Adipocyte (in vitro differentiated cells): ENCODE measurements around the gene MUC4.
"Not testable (repeated sequence)": the region's sequence is repeated elsewhere in the genome, so short reads cannot be mapped to it uniquely, and the experiment has no call there.

ENCODE experiments used
- DNase-seq: peaks from one replicate; pipeline ENCODE4 v3.0.0-alpha.2; 2015; ENCODE audit warnings: low read depth
- H3K27me3 ChIP-seq: replicated peaks from 2 replicates; pipeline ENCODE4 v1.7.0; 2013; ENCODE audit warnings: mild to moderate bottlenecking, low read length, moderate library complexity; ENCODE audit not compliant: control insufficient read depth, insufficient read depth
- H3K36me3 ChIP-seq: 2 replicates; pipeline ENCODE4 v1.7.0; 2013; ENCODE audit warnings: low read length, mild to moderate bottlenecking, moderate library complexity; ENCODE audit not compliant: control insufficient read depth, insufficient read depth, severe bottlenecking
- H3K4me1 ChIP-seq: 2 replicates; pipeline ENCODE4 v1.7.0; 2013; ENCODE audit warnings: mild to moderate bottlenecking, low read length, moderate library complexity; ENCODE audit not compliant: control insufficient read depth, insufficient read depth
- H3K4me3 ChIP-seq: 2 replicates; pipeline ENCODE4 v1.7.0; 2013; ENCODE audit warnings: mild to moderate bottlenecking, low read length, moderate library complexity
- H3K9ac ChIP-seq: 2 replicates; pipeline ENCODE4 v1.7.0; 2013; ENCODE audit warnings: mild to moderate bottlenecking, low read length, moderate library complexity
- H3K9me3 ChIP-seq: 2 replicates; pipeline ENCODE4 v1.7.0; 2013; ENCODE audit warnings: mild to moderate bottlenecking, low read length, moderate library complexity; ENCODE audit not compliant: control insufficient read depth

Gene MUC4

DNA sequence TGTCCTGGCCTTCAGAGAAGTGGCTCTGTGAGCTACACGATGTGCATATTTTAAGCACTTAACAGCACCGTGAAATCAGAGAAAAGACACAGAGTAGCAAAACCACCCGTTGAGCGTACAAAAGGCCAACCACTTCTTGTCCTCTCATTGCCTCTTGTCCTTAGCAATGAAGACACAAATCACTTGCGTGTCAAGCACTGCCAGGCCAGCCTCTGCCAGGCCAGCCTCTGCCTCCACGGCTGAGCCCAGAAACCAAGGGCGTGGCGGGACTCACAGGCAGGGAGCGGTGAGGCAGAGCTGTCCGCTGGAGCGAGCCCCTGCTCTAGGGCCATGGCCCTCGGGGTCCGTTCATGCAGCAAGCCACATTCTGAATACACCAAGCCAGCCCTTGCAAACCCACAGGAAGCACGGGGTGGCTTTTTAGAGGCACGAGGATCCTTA is 4.0 kb downstream of the MUC4 start:
- no peaks in the 10 kb centered on the region for H3K36me3 ChIP-seq
- peaks cover 5% of the 10 kb centered on the region for H3K4me1 ChIP-seq
- H3K9me3 ChIP-seq = no peaks in the 10 kb centered on the region
- H3K27me3 ChIP-seq = peaks cover 38% of the 10 kb centered on the region
- no peak overlapping the region for H3K9ac ChIP-seq
- DNase-seq = no peak
- no peak overlapping the region for H3K4me3 ChIP-seq

DNA sequence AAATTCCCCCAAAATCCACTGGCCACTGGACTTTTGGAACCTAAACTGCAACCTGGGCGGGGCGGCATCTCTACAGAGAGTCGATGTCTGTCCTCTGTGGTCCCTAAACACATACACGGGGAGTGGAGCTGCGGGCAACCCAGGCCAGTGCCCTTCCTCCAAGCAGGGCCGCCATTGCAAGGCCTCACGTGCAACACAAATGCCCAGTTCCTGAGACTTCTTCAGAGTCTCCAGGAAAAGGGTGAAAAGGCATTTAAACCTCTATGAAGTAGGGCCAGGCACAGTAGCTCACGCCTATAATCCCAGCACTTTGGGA is 4.9 kb downstream of the MUC4 start:
- Histone ChIP-seq H3K27me3 (peaks cover 38% of the 10 kb centered on the region), H3K36me3 (no peaks in the 10 kb centered on the region), H3K4me3 (no peak overlapping the region), H3K9ac (no peak overlapping the region), H3K9me3 (no peaks in the 10 kb centered on the region), H3K4me1 (peaks cover 10% of the 10 kb centered on the region)
- no peak for DNase-seq

DNA sequence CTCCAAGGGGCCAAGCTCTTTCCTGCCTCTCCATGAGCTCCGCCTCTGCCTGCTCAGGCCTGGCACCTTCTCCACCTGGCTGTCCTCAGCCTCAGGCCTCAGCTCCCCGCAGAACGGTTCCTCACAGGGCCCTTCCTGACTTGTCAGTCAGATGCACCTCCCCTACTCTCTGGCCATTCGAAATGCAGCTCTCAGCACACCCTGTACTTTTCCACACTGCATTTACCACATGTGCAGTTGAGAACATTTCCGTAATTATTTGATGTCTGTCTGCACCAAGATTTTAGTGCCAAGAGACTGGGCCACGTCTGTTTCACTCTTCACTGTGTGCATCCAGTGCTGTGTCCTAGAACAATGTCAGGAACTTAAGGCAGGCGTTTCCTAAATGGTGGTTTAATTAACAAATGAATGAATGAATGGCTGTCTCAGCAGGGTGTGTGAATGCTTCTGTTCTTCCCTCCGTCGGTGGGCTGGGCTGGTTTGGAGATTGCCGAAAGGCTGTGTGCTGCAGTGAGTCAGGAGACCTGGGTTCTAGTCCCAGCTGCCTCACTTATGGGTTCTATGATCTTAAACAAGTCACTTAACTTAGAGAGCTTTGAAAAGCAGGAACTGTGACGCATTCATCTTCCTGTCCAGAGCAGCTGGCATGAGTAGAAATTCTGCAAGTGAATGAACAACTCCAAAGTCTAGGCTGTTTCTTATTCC is 5.4 kb downstream of the MUC4 start:
- Histone ChIP-seq H3K9me3 (no peaks in the 10 kb centered on the region), H3K9ac (no peak overlapping the region), H3K27me3 (peaks cover 38% of the 10 kb centered on the region), H3K4me1 (peaks cover 10% of the 10 kb centered on the region), H3K36me3 (no peaks in the 10 kb centered on the region), H3K4me3 (no peak overlapping the region)
- DNase-seq = no peak

DNA sequence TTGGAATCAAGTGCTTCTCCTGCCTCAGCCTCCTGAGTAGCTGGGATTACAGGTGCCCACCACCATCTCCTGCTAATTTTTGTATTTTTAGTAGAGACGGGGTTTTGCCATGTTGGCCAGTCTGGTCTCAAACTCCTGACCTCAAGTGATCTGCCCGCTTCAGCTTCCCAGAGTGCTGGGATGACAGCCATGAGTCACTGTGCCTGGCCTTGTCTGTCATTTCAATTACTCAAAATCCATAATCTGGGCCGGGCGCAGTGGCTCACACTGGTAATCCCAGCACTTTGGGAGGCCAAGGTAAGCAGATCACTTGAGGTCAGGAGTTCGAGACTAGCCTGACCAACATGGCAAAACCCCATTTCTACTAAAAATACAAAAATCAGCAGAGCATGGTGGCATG is 6.1 kb downstream of the MUC4 start:
- H3K9me3 ChIP-seq, H3K36me3 ChIP-seq, H3K9ac ChIP-seq, H3K4me1 ChIP-seq, DNase-seq, H3K4me3 ChIP-seq: not testable (repeated sequence)
- peaks cover 40% of the 10 kb centered on the region for H3K27me3 ChIP-seq

DNA sequence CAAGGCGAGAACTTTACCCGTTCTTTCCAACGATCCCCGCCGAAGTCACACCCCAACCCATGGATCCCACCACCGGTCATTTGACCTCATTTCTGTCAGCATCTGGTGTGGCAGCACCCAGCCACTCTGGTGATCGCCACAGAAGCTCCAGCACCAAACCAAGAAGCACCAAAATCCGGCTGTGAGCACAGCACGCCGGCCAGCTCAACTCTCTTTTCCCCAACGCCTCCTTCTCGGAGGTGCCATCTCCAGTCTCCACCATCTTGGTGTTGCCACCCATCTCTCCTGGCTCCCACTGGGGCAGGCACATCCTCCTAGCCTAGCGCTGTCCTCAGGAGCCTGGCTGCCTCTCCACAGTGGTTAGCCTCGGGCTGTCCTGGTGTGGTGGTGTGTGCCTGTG is 6.5 kb downstream of the MUC4 start:
- Histone ChIP-seq H3K27me3 (peaks cover 40% of the 10 kb centered on the region), H3K4me3 (no peak overlapping the region), H3K9ac (no peak overlapping the region), H3K36me3 (no peaks in the 10 kb centered on the region), H3K9me3 (no peaks in the 10 kb centered on the region), H3K4me1 (peaks cover 10% of the 10 kb centered on the region)
- DNase-seq = no peak

DNA sequence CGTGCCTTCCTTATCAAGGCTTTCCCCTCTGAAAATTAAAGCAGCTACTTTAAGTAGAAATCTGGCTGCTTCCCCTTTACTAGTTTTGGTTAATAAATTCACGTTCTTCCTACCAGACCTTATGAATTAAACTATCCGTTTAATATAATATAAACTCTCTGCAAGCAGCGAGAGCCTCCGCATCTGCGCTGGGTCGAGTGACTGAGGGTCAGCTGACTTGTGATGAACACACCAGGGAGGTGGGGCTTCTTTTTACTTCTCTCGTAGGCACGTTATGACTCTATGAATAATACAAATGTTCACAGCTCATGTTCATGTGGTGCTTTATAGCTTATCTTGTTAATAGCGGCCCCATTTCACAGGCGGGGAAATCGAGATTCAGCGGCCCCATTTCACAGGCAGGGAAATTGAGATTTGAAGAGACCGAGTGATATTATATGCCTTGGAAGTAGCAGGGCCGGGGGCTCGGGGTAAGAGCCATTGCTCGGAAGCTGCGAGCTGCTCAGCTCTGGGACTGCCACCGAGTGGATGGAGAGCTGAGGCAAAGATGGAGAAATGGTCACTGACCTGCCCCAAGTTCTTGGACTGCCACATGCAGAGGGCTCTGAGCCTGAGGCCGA is 8.3 kb downstream of the MUC4 start:
- H3K9ac ChIP-seq = peak overlapping the region; percentile 26
- peak; percentile 35 for DNase-seq
- peaks cover 10% of the 10 kb centered on the region for H3K4me1 ChIP-seq
- H3K9me3 ChIP-seq = no peaks in the 10 kb centered on the region
- H3K4me3 ChIP-seq = peak overlapping the region; percentile 68
- peaks cover 43% of the 10 kb centered on the region for H3K27me3 ChIP-seq
- H3K36me3 ChIP-seq = no peaks in the 10 kb centered on the region

DNA sequence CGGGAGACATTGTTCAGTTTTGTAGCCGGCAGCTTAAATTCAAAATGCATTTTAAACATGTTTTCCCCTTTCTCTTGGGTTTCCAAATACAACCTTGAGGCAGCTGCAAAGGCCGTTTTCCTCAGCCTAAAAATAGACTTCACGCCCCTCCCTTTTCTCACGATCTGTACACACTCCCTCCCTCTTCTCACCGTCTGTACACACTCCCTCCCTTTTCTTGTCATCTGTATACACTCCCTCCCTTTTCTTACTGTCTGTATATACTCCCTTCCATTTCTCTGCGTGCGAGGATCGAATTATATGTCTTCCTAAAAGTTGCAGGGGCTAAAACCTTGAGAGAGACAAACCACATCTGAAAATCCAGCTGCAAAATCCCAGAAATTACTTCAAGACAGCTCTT is 8.9 kb downstream of the MUC4 start:
- Histone ChIP-seq H3K36me3 (no peaks in the 10 kb centered on the region), H3K27me3 (peaks cover 43% of the 10 kb centered on the region), H3K9me3 (no peaks in the 10 kb centered on the region), H3K4me1 (peaks cover 10% of the 10 kb centered on the region), H3K4me3 (peak overlapping the region; percentile 68), H3K9ac (peak overlapping the region; percentile 26)
- DNase-seq = peak; percentile 15

DNA sequence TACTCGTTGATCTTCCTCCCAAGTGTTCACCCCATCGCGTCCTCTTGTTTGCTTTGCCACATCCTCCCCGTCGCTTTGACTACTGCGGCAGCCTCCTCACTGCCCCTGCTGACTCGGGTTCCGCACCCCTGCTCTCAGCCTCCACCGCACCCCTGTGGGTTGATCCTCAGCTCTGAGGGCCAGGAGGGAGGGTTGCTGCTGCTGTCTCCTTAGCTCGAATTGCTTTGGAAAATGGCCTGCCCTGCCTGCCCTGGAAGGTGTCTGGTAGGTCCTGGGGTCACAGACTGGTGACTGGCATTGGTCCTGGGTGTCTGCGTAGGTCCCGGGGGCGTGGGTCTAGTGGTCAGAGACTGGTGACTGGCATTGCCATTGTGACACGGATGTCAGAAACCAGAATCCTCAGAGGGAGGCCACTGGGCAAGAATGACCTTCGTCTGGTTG is 9.4 kb downstream of the MUC4 start:
- Histone ChIP-seq H3K4me3 (no peak overlapping the region), H3K27me3 (peaks cover 39% of the 10 kb centered on the region), H3K36me3 (no peaks in the 10 kb centered on the region), H3K4me1 (peaks cover 10% of the 10 kb centered on the region), H3K9ac (no peak overlapping the region), H3K9me3 (no peaks in the 10 kb centered on the region)
- DNase-seq = no peak

DNA sequence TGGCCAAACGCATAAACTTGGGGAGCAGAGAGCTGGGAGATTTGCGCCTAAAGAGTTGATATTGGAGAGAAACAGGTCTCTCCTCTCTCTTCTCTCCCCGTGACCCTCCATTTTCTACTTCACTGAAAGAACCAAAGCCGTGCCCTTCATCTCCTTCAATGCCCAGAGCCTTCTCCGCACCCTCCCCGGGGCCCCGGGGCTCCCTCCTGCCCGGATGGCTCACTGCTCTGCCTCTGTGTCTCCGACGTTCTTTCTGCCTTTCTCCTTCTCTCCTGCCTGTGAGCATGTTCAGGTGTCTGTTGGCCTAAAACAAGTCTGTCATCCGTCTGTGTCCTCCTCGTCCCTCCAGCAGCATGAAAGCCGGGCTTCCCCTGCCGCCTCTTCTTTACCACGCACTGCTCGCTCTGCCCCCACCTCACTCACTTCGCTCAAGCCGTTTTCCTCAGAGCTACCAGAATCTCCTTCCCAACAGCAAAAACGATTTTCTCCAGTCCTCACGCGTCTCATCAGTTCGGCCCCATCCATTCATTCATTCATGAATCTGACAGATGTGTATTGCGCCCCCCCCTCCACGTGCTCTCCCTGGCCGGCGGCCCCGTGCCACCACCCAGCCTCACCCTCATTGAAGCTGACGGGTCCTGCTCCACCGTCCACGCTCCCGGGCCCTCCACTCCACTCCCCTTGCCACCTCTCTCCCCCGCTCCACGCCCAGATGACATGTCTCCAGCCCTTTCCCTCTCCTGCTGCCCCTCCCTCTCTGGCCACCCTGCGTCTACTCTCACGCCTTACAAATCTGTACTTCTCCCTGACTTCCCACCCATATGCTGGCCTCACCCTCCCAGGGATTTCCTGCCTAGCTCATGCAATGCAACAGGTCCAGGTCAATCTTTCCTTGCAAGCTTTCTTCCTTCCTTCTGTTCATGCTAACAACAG is 10.2 kb downstream of the MUC4 start:
- Histone ChIP-seq H3K4me3 (no peak overlapping the region), H3K4me1 (peaks cover 10% of the 10 kb centered on the region), H3K9me3 (no peaks in the 10 kb centered on the region), H3K27me3 (peaks cover 39% of the 10 kb centered on the region), H3K36me3 (no peaks in the 10 kb centered on the region), H3K9ac (no peak overlapping the region)
- no peak for DNase-seq

DNA sequence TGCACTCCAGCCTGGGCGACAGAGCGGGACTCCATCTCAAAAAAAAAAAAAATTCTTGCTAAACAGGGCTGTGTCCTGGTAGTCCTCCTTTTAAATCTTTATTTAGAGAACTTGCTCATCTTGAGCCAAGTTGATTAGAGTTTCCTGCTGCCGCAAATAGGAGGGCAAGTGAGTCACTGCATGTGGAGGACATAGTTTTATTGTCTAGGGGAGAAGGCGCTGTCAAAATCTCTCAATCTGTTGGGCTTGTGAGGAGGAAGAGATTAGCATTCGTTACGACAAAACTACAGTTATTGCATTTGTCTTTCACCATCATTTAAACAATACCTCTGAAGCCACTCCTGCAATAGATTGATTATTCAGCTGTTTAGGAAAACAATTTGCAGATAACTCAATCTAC is 11.5 kb downstream of the MUC4 start:
- Histone ChIP-seq H3K9me3 (no peaks in the 10 kb centered on the region), H3K4me1 (peaks cover 10% of the 10 kb centered on the region), H3K27me3 (peaks cover 42% of the 10 kb centered on the region), H3K4me3 (no peak overlapping the region), H3K36me3 (no peaks in the 10 kb centered on the region), H3K9ac (no peak overlapping the region)
- DNase-seq = no peak

DNA sequence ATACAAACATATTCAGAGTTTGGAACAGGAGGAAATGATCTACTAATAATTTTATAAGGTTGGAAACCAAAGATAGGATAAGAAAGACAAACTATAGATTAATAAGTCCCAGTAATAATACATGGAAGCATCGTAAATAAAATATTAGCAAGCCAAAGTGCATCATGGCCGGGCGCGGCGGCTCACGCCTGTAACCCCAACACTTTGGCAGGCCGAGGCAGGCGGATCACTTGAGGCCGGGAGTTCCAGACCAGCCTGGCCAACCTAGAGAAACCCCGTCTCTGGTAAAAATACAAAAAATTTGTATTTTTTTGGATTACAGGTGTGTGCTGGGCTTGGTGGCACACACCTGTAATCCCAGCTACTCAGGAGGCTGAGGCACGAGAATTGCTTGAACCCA is 14.9 kb downstream of the MUC4 start:
- Histone ChIP-seq H3K4me3 (no peak overlapping the region), H3K27me3 (peaks cover 22% of the 10 kb centered on the region), H3K9me3 (peaks cover under 1% of the 10 kb centered on the region), H3K36me3 (no peaks in the 10 kb centered on the region), H3K4me1 (no peaks in the 10 kb centered on the region), H3K9ac (no peak overlapping the region)
- no peak for DNase-seq
